NK-92 (cell line): ENCODE data around the gene KCNB1.

ENCODE experiments used
- DNase-seq: peaks from one replicate; lab custom pipeline; 2025; ENCODE audit not compliant: unreplicated experiment; lab: John Stamatoyannopoulos, UW

KCNB1 gene

DNA sequence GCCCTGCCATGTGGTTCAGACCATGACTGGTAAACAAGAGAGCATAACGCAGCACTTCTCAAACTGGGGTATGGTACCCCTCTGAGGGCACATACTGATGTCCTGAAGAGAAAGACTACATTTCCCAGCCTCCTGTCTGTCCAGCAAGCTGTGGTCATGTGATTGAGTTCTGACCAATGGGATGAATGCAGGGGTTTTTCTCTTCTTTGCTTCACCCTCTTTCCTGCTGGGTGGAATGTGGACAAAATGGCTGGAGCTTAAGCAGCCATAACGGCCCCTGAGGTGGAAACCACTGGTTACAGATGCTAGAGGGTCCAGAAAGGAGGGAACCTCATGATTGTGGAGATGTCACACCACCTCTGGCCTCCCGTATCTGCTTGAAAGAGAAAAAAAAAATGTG lies 19.4 kb upstream of the KCNB1 start:
- no peak for DNase-seq

DNA sequence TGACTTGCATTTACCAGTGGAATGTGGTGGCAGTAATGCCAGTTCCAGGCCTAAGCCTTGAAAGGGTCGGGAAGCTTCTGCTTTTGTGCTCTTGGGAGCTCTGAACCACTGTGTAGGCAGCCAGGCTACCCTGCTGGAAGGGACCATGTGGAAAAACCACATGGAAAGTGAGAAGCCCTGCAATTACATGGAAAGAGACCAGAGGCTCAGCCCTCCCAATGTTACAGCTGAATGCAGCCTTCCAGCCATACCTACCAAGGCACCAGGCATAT lies 14.9 kb upstream of the KCNB1 start:
- no peak for DNase-seq

- no peak for DNase-seq
These were observed 14.3 kb upstream of the KCNB1 start for GRCh38 chr20:49496553-49497397.

GRCh38 chr20:49496043-49496442 lies 13.6 kb upstream of the KCNB1 start:
- no peak for DNase-seq

DNA sequence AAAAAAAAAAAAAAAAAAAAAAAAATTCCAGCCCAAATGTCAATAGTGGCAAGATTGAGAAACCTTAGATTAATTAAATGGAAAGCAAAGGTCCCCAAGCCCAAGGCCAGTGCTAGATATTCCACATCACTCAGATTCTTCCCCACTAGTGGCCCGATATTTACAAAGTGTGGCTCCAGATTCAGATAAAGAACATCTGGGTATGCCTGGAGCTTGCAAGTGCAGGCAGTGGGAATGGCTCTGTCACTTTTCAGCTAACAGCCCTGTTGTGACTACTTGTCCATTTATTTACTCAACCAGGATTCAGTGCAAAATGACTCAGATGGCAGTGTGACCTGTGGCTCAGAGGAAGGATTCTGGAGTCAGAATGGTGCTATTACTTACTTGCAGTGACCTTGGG lies 8.2 kb upstream of the KCNB1 start:
- DNase-seq, result no peak

GRCh38 chr20:49489688-49490087 lies 7.2 kb upstream of the KCNB1 start:
- no peak for DNase-seq

DNA sequence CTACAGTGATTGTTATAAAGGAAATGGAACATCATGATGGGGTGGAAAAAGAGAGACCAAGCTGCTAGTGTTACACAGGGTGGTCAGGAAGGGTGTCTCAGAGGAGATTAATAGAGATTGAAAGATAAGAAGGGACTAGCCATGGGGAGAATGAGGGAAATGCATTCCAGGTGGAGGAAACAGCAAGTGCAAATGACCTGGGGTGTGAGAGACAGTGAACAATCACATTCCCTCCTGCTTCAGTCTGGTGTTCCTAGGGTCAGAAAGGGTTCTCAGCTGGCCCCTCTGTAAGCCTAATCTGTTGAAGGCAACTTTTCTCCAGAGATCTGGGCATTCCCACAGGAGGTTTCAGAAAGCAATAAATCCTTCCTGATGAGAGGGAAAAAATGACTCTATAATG lies 3.6 kb upstream of the KCNB1 start:
- no peak for DNase-seq

DNA sequence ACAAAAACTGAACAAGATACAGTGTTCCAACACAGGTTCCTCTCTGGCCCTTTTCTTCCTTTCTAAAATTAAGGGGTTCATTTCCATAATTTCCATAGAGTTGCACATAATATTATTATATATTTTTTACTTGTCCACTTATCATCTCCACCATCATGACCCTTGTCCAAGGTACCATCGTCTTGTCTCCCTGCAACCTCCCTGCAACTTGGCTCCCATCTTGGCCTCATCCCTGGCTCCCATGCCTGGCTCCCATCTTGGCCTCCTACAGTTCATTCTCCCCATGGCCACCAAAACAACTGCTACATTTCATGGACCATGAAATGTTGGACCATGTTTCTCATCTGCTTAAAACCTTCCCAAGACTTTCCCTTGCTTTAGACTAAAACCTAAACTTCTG lies 3.1 kb upstream of the KCNB1 start:
- no peak for DNase-seq

DNA sequence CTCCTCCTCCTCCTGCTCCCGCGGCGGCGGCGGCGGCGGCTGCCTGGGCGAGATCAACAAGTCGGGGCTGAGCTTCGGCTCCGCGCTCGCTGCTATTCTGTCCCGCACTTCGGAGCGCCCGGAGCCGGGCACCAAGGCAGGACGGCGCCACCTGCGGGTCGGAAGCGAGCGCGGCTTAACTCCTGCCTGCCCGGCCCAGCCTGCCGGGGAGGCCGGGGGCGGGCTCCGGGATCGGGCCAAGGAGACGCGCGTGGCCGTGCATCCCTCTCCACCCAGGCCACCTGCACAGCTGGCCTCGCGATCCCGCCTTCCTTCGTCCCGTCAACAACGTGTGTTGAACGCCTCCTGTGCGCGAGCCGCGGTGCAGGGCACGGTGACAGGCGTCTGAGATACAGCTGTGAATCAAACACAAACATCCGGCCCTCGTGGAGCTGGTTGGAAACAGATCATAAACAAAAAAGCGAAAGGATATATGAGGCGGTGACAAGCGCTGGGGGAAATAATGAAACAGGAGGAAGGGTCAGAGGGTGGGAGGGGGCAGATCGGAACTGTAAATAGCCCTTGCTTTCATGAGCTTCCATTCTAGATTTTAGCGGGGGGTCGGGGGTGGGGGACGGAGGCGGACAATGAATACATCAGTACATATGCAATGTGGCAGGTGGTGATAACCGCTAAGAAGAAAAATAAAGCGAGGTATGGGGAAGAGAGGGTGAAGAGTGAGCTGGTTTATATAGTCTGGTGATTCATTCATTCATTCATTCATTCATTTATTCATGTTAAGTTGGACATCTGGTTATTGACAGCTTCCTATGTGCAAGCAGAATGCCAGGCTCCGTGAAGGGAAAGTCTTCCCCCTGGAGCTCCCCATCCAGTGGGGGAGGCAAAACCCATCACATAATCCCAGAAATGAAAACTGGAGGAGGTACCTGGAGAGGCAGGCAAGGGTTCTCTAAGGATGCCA lies 2.0 kb upstream of the KCNB1 start:
- DNase-seq, result no peak

DNA sequence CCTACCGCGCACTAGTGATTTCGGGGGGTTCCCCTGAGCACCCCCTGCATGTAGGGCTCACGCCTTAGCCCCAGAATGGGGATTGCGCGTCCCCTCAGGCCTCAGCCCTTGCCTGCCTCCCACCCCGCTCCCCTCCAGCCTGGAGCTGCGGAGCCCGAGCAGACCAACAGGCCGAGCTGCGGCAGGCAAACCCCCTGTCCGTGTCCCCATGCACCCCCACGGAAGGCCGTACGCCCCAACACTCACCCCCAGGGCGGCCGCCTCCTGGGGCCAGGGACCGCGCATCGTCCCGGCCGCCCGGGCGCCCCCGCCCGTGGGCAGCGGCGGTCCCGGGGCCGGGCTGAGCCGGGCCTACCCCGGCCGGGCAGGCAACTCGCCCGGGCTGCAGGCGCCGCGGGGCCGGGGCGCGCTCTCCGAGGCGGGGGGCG lies 1.2 kb upstream of the KCNB1 start:
- no peak for DNase-seq

DNA sequence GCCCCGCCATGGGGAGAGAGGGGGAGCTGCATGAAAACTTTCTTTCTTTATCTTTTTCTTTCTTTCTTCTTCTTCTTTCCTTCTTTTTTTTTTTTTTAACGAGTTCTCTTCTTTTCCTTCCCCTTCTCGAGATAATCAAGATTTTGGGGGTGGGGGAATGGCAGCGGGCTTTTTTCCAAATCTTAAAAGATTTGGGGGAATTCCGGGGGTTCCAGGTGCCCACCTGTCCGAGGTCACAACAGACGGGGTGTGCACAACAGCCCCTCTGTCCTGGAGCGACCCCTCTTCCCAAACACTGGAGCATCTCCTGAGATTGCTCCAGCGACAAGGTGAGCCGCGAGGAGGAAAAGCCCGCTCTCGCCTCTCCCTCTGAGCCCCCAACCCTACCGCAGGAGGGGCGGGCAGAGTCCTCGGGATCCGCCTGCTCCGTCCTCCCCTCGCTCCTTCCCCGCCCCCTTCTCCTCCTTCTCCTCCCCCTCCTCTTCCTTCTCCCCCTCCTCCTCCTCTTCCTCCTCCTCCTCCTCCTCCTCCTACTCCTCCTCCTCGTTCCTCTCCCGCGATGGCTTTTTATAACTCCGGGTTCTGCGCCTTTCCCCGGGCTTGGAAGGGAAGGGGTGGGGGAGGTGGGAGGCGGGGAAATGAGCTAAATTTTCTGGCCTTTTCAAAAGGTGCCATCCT lies 689 bp upstream of the KCNB1 start:
- no peak for DNase-seq

GRCh38 chr20:49482173-49482572 lies 295 bp downstream of the KCNB1 start:
- DNase-seq, result no peak

DNA sequence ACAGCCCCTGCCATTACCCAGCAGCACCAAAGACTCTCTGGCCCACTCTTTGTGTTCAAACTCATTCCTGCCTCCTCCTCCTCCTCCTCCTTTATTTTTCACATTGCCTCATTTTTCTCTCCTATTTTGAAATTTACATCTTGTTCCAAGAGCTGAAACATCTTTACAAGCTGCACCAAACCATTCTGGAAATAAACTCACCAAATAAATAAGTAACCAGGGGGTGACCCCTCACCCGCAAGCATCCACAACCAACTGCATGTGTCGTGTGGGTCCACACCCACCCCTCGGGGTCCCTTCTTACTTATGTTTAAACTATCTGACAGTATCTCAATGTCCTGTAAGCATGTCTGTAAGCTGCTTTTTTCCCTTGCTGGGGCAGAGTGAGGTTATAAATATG lies 1.4 kb downstream of the KCNB1 start:
- DNase-seq, result no peak

DNA sequence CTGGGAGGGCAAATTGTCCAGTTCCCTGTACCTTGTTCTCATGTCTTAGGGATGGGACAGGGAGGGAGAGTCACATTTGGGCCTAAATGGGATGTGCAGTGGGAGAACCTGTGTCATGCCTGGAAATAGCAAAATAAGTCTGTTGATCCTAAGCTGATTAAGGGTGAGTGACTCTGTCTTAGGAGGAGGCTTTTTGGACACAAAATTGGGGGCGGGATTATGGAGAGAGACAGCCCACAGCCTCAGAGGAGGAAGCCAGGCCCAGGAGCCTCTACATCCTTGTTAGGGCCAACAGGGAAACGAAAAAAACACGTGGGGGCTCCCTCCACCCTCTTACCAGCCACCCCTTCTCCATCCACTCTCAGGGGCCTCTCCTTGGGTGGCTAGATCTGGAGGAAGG lies 2.2 kb downstream of the KCNB1 start:
- DNase-seq, result no peak

- DNase-seq, result no peak
These were observed 2.7 kb downstream of the KCNB1 start for GRCh38 chr20:49479785-49480184.

DNA sequence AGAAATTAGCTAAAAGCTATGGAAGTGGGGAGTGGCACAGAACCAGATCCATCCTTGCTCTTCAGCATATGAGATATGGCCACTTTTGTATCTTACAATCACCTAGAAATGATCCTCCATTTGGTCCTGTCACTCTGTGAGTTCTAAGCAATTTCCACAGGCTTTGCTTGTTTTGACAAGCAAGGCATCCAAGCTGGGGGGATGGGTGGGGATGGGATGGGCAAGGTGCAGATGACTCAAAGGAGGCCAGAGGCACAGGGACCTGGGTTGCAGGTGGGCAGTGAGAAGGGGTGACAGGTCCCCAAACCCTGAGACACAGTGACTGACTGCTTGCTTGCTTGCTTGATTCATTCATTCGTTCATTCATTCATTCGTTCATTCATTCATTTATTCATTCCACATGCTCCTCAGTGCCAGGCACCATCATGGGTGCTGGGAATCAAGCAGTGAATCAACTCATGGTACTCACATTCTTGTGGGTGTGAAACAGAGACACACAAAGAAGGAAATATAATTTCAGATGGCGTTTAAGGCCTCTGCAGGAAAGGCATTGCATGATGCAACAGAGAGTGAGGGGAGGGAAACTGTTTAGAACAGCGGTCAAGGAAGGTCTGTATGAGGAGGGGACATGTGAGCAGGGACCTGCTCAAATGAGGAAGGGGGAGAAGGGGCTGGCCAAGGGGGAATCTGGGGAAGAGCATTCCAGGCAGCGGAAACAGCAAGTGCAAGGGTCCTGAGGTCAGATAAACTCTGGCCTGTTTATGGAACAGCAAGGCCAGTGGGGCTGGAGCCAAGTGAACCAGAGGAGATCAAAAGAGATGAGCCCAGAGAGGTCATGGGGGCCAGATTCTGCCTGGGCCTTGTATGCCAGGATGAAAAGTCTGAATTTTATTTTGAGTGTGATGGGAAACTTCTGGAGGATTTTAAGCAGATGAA lies 3.4 kb downstream of the KCNB1 start:
- DNase-seq, result no peak

- no peak for DNase-seq
These were observed 4.2 kb downstream of the KCNB1 start for GRCh38 chr20:49478266-49478665.

GRCh38 chr20:49477200-49477599 lies 5.3 kb downstream of the KCNB1 start:
- no peak for DNase-seq

DNA sequence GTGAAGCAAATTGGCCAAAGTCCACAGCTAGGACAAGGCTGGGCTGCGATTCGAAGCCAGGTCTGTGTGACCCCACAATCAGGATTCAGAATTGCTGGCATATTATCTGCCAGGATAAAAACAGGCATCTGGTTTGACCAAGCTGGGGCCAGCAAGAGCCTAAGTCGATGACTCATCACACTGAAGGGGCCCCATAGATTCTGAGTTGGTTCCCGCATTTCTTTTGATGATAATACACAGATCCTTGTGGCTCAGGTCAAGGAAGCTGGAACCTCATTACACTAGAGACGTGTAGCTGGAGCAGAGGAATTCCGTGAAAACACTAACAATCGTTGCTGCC lies 6.5 kb downstream of the KCNB1 start:
- no peak for DNase-seq

- DNase-seq, result no peak
These were observed 7.0 kb downstream of the KCNB1 start for GRCh38 chr20:49475292-49476015.
